Transverse colon (tissue), 4 donors: ENCODE results near the gene SH3RF3.

Source experiments
- CTCF ChIP-seq, 5 experiments: fragments of 200-600 bp in 3 of 5; fragments of 450-650 bp in 2 of 5; sonication (generic) in 3 of 5; IDR thresholded peaks; 1 replicate in 2 of 5; 2 replicates in 3 of 5; pipeline ENCODE4 v1.5.1; 2016 to 2017; ENCODE audit warnings: antibody characterized with exemption in 5 of 5, inconsistent platforms in 3 of 5, mild to moderate bottlenecking in 2 of 5, moderate library complexity in 1 of 5
- POLR2AphosphoS5 ChIP-seq, 3 donors: sonication (generic); formaldehyde crosslinking; IDR thresholded peaks; one replicate each; pipeline ENCODE4 v1.6.1; 2016; ENCODE audit warnings: antibody characterized with exemption in 3 of 3

GRCh38 chr2:109403841-109404201, 274.8 kb downstream of the SH3RF3 start:
- TF ChIP-seq CTCF (IDR thresholded peaks at IDR 0.05) (no peak), POLR2AphosphoS5 (IDR thresholded peaks at IDR 0.05) (no peak)
